GM18517 (cell line): Measurements from ENCODE around the gene TTC28.
"Not testable (repeated sequence)": the region's sequence is repeated elsewhere in the genome, so short reads cannot be mapped to it uniquely, and the experiment has no call there.

Source experiments
- ATAC-seq: cut with Tn5 transposase; IDR thresholded peaks from one replicate; pipeline ENCODE4 v1.9.1; 2021; ENCODE audit warnings: mild to moderate bottlenecking, moderate library complexity; ENCODE audit not compliant: unreplicated experiment

Gene TTC28

GRCh38 chr22:28500006-28500405 is 179.6 kb downstream of the TTC28 start:
- ATAC-seq, result no peak

DNA sequence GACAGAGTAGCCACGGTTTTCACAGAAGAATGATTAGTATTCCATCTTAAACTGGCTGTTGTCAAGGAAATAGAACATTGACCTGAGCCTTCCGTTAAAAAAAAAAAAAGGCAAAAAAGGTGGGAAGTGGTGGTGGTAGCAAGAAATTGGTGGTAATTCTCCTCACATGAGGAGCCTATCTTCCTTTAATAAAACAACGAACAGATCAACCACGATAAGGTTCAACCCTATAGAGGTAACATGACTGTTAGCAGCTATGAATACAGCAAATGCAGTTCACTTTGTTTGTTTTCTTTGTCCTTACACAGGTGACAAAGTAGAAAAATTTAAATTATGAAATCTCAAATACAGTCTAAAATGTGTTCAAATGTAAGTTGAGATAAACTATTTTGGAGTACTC is 181.6 kb downstream of the TTC28 start:
- no peak for ATAC-seq

DNA sequence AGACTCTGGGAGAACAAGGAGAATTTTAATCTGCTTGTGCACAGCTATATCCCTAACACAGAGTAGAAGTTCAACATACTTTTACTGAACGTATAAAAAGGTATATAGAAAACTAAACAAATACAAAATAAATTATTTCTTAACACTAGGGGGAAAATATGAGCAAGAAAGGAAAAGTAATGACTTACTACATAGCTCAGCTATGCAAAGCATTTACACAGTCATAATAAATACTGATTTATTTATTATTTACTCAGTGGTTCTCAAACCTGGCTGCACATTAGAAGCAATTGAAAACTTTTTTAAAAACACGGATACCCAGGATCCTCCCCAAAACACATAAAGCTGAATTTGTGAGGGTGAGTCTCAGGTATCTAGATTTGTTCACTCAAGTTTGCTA is 182.5 kb downstream of the TTC28 start:
- no peak for ATAC-seq

- ATAC-seq, result not testable (repeated sequence)
Observed at GRCh38 chr22:28491289-28491688, 188.4 kb downstream of the TTC28 start.

DNA sequence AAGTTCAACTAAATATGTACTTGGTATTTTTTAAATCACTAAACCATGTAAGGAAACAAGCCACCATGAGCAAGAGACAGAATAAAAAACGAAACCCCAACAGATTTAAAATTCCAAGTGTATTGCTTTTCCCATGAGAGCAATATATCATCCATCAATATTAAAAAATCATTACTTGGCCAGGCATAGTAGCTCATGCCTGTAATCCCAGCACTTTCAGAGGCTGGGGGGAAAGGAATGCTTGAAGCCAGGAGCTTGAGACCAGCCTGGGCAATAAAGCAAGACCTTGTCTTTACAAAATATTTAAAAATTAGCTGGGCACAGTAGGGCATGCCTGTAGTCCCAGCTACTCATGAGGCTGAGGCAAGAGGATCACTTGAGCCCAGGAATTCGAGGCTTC is 190.8 kb downstream of the TTC28 start:
- ATAC-seq, result no peak

GRCh38 chr22:28484662-28485061 is 195.0 kb downstream of the TTC28 start:
- no peak for ATAC-seq

GRCh38 chr22:28481725-28482124 is 197.9 kb downstream of the TTC28 start:
- no peak for ATAC-seq

DNA sequence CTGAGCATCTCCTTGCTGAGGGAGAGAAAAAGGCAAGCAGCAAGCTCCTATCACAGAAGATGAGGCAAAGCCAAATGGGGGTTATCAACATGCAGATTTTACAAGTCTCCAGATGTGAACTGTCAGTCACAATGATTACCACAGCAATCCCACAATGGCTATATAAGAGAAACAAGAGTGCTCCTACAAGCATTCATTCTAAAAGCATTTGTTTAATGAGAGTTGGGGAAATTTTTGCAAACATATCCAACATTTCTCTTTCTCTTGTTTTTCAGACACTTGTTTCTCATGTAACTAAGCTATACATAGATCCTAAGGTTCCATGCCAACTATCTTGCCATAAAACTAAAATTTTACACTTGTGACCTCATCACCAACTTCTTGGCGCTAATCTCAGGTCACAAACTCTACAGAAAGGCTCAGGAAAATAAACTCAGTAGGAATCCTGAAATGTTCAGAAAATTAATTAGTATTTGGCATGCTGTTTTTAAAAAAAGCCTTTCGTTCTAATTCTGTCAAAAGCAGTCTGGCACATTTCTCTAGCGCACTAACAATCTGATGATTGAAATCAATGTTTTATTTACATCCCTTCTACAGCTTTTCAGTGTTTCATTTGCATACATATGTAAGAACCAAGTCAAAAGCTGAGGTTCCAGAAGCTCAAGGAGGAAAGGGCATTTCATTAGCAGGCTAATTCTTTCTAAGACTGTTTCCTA is 199.5 kb downstream of the TTC28 start:
- ATAC-seq, result no peak

DNA sequence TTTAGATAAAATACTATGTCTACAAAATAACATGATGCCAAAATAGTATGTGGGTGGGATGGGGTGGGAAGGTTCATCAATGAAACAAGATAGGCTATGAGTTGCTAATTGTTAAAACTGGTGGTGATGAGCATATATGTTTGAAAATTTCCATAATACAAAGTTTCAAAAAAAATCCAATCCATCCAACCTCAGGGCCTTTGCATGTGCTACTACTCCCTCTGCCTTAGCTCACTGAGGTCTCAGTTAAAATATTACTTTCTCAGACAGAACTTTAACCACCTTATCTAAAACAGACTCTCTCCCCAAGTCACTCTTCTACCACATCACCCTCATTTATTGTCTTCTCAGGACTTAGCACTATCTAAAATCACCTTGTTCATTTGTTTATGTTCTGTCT is 201.1 kb downstream of the TTC28 start:
- ATAC-seq, result no peak

GRCh38 chr22:28477556-28477955 is 202.1 kb downstream of the TTC28 start:
- no peak for ATAC-seq

- ATAC-seq, result no peak
Observed at GRCh38 chr22:28474330-28474729, 205.3 kb downstream of the TTC28 start.

DNA sequence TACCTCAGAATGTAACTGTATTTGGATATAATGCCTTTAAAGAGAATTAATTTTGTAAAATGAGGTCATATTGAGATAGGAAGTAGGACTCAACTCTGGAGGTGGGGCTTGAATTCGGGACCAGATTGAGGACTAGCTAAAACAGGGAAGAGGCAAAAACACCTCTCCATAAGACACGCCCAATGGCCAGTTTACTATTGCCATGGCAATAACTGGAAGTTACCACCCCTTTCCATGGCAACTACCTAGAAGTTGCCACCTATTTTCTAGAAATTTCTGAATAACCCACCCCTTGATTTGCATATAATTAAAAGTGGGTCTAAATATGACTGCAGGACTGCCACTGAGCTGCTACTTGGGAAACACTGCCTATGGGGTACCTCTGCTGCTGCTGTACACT is 206.4 kb downstream of the TTC28 start:
- ATAC-seq, result no peak

DNA sequence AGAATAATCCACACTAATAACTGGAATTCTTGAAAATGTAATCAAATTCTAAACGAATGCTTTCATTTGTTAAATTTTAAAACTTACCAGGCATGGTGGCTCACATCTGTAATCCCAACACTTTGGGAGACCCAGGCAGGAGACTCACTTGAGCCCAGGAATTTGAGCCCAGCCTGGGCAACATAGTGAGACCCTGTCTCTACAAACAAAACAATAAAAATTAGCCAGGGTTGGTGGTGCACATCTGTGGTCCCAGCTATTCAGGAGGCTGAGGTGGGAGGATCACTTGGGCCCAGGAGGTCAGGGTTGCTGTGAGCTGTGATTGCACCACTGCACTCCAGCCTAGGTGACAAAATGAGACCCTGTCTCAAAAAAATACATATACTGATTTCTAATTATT is 212.6 kb downstream of the TTC28 start:
- not testable (repeated sequence) for ATAC-seq

DNA sequence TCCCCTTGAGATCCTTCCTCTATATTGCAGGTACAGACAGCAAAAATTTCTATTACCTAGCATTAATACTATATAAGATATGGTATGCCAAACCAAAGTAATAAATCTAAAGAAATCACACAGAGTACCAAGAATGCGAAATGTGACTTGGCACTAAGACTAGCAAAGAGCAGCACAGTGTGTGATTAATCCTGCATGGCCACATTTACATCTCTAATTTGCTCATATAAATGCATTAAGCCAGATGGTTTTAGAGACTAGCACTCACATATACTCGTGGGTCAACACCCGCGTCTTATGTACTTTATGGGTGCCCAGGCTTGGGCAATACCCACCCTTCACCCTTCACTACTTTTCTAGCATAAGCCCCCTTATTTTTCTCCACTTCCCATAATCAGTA is 213.2 kb downstream of the TTC28 start:
- no peak for ATAC-seq

DNA sequence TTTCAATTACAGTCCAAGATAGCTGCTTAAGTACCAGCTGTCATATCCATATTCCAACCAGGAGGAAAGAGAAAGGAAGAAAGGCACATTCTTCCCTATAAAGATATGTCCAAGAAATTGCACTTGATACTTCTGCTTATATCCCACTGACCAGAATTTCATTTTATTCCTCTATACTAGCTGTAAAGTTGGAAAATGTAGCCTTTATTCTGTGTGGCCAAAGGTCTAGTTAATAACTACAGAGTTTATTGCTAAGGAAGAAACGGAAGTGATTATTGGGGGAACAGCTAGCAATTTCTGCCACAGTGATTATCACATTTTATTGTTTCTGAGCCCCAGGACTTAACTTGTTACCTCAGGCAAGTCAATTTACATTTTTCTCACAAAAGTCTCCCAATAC is 213.8 kb downstream of the TTC28 start:
- ATAC-seq, result no peak

GRCh38 chr22:28464127-28464526 is 215.5 kb downstream of the TTC28 start:
- no peak for ATAC-seq

DNA sequence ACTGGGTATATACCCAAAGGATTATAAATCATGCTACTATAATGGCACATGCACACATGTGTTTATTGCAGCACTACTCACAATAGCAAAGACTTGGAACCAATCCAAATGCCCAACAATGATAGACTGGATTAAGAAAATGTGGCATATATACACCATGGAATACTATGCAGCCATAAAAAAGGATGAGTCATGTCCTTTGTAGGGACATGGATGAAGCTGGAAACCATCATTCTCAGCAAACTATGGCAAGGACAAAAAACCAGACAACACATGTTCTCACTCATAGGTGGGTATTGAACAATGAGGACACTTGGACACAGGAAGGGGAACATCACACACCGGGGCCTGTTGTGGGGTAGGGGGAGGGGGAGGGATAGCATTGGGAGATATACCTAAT is 216.2 kb downstream of the TTC28 start:
- not testable (repeated sequence) for ATAC-seq

DNA sequence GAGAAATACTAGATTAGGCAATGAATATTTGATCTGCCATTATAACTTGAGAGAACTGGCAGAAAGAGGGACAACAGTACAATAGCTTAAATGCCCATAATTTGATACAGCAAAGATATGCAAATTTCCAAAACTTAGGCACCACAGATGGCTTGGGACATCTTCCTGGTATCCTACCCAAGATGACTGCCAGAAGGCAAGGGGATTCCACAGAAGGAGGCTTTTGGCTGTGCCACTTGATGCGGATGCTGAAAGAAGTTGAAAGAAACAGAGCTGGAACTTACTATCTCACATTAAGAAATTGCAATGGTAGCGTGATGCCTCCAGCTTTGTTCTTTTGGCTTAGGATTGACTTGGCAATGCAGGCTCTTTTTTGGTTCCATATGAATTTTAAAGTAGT is 216.7 kb downstream of the TTC28 start:
- ATAC-seq, result no peak

DNA sequence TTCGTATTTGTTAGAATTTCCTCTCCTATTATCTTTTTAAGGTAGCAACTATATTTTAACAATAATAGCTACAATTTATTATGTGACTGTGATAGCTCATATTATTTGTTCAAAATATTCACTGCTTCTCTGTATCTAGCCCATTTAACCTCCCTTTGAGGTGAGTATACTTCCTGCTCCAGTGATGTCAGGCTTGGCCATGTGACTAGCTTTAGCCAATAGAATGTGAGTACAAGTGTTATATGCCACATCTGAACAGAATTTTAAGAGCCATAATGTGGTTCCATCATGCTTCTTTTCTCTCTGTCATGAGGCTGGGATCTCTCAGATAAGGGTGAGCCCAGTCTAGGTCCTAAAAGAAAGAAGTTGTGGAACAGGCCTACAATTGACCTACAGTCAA is 217.6 kb downstream of the TTC28 start:
- ATAC-seq, result no peak

DNA sequence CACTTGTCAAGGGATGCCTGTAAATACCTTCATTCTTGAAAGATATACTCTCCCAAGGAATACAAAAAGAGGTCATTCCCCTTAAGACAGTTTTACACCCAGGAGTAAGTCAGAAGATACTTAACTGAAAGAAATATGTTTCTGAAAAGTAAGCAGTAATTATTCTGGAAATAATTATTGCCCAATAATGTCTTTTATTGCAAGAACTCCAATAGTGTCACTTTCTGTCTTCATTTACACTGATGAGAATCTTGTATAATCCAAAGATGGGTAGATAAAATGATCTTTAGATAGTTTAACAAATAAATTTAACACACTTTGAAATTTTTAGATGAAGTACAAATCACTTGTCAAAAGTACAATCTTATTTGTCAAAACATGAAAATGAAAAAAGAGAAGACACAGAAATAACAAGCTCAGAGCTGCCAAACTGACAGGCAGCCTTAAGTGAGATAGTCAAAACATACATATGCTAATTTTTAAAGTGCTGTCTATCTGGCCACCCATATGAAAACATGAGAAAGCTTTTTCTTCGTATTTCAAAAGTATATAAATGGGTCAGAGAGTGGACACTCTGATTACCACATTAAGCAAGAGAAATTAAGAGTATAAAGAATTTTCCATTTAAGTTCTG is 225.1 kb downstream of the TTC28 start:
- ATAC-seq, result no peak

DNA sequence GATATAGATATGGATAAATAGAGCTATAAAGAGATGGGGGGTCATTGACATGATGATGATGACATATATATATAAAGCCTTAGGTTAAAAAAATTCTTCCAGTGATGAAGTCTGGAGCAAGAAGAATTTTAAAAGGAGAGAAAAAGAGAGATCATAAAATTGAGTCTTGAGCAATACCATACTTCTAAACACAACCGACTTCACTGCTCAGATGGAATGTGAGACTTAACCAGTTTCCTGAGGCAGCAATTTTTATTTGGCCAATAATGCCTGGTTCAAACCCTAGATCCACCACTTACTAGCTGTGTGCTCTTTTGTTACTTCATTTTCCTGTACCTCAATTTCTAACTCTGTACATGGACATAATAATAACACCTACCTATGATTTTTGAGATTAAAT is 229.5 kb downstream of the TTC28 start:
- ATAC-seq, result no peak

GRCh38 chr22:28449041-28449440 is 230.6 kb downstream of the TTC28 start:
- ATAC-seq, result no peak

GRCh38 chr22:28448625-28449024 is 231.0 kb downstream of the TTC28 start:
- no peak for ATAC-seq
